ENCODE results near the gene ZNF511. TPM values are rescaled to one million over a fixed set of nuclear protein-coding genes. Genes with fewer than 3 reads are reported as not detected.

ZNF511 gene
- total and polyA plus RNA-seq, 4 donors = 13.7 to 31.8 (median 24.2) TPM

- Histone ChIP-seq H3K4me3 (ENCODE audit: low read depth in 1 of 3, low read length in 3 of 3) (no peak overlapping the region), H3K9me3 (ENCODE audit: control insufficient read depth in 4 of 4, low read length in 3 of 4) (no peaks in the 10 kb centered on the region), H3K36me3 (ENCODE audit: control insufficient read depth in 4 of 4, insufficient read depth in 3 of 4, low read depth in 1 of 4, low read length in 3 of 4) (no peaks in the 10 kb centered on the region), H3K27ac (ENCODE audit: low read depth in 1 of 2, low read length in 2 of 2) (no peak overlapping the region), H3K4me1 (ENCODE audit: control insufficient read depth in 4 of 4, insufficient read depth in 4 of 4, low read length in 3 of 4) (peaks cover 0 to 16% (median 8%) of the 10 kb centered on the region in 4 donors), H3K27me3 (ENCODE audit: control insufficient read depth in 4 of 4, insufficient read depth in 4 of 4, low read length in 3 of 4) (peaks cover 0 to 14% (median 8%) of the 10 kb centered on the region in 4 donors), H3K9ac (ENCODE audit: low read depth in 1 of 2, low read length in 2 of 2) (no peak overlapping the region)
- 86% methylated on average over 3 of the region's 3 CpGs for WGBS
- TF ChIP-seq NR2F2 (IDR thresholded peaks at IDR 0.05) = no peak
- TF ChIP-seq JUND (IDR thresholded peaks at IDR 0.05) = no peak
- TF ChIP-seq, protein P1, sequence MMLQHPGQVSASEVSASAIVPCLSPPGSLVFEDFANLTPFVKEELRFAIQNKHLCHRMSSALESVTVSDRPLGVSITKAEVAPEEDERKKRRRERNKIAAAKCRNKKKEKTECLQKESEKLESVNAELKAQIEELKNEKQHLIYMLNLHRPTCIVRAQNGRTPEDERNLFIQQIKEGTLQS (IDR thresholded peaks at IDR 0.05) = no peak
- TF ChIP-seq HNF4G (IDR thresholded peaks at IDR 0.05) = no peak
- TF ChIP-seq FOXA2 (IDR thresholded peaks at IDR 0.05) = no peak
- no peak for TF ChIP-seq TAF1 (conservative IDR thresholded peaks at IDR 0.05)
- no peak for TF ChIP-seq RXRA (IDR thresholded peaks at IDR 0.05)
- TF ChIP-seq, protein P2, sequence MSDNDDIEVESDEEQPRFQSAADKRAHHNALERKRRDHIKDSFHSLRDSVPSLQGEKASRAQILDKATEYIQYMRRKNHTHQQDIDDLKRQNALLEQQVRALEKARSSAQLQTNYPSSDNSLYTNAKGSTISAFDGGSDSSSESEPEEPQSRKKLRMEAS (IDR thresholded peaks at IDR 0.05) = no peak
- no peak for TF ChIP-seq REST (IDR thresholded peaks at IDR 0.05)
- TF ChIP-seq YY1 (IDR thresholded peaks at IDR 0.05) = no peak
- TF ChIP-seq SP1 (IDR thresholded peaks at IDR 0.05) = no peak
- DNase-seq (ENCODE audit: low spot score) = no peak
These were observed 28.6 kb downstream of the ZNF511 start for GRCh38 chr10:133337370-133337725.

DNA sequence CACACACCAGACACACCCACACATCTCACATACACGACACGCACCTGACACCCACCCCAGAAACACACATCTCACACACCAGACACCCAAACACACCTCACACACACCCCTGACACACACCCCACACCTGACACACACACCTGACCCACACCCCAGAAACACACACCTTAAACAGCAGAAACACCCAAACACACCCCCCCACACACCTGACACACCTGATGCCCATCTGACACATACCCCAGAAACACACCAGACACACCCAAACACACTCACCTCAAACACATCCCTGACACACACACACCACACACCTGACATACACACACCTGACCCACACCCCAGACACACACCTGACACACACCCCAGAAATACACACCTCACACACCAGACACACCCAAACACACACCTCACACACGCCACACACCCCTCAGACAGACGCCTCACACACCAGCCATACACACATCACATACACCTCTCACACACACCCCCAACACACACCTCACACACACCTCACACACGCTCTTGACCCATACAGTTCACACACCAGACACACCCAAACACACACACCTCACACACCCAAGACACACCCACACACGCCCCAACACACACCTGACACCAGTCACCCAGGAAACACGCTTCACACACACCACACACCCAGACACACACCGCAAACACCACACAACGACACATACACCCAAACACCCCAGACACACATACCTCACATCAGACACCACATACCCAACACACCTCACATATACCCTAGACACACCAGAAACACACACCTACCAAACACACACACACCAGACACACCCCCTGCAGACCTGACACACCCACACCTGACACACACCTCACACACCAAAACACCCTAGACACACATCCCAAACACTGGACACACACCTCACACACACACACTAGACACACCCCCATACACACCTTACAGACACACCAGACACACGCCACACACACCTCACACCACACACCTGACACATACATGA is 29.7 kb downstream of the ZNF511 start:
- no peak for DNase-seq (ENCODE audit: low spot score)
- TF ChIP-seq RAD21 (IDR thresholded peaks at IDR 0.05) (no peak), GABPA (IDR thresholded peaks at IDR 0.05 in 1 of 2, conservative IDR thresholded peaks at IDR 0.05 in 1 of 2) (no peak), NR2F2 (IDR thresholded peaks at IDR 0.05) (no peak), ZBTB33 (IDR thresholded peaks at IDR 0.05) (no peak), RXRA (IDR thresholded peaks at IDR 0.05) (no peak), HNF4G (IDR thresholded peaks at IDR 0.05) (no peak), SP1 (IDR thresholded peaks at IDR 0.05) (no peak), JUND (IDR thresholded peaks at IDR 0.05) (no peak), EGR1 (IDR thresholded peaks at IDR 0.05; ENCODE audit: low read depth in 2 of 2) (no peak), REST (IDR thresholded peaks at IDR 0.05) (no peak), YY1 (IDR thresholded peaks at IDR 0.05) (no peak), HNF4A (conservative IDR thresholded peaks at IDR 0.05) (no peak)
- TF ChIP-seq, protein P3, sequence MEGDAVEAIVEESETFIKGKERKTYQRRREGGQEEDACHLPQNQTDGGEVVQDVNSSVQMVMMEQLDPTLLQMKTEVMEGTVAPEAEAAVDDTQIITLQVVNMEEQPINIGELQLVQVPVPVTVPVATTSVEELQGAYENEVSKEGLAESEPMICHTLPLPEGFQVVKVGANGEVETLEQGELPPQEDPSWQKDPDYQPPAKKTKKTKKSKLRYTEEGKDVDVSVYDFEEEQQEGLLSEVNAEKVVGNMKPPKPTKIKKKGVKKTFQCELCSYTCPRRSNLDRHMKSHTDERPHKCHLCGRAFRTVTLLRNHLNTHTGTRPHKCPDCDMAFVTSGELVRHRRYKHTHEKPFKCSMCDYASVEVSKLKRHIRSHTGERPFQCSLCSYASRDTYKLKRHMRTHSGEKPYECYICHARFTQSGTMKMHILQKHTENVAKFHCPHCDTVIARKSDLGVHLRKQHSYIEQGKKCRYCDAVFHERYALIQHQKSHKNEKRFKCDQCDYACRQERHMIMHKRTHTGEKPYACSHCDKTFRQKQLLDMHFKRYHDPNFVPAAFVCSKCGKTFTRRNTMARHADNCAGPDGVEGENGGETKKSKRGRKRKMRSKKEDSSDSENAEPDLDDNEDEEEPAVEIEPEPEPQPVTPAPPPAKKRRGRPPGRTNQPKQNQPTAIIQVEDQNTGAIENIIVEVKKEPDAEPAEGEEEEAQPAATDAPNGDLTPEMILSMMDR (IDR thresholded peaks at IDR 0.05; ENCODE audit: low read depth, low read length, missing input control) = no peak
- TF ChIP-seq, protein P1 (IDR thresholded peaks at IDR 0.05) = no peak
- TF ChIP-seq, protein P2 (IDR thresholded peaks at IDR 0.05) = no peak
- 86% methylated on average over 10 of the region's 10 CpGs for WGBS
- Histone ChIP-seq H3K9ac (ENCODE audit: low read depth in 1 of 2, low read length in 2 of 2) (no peak overlapping the region), H3K4me3 (ENCODE audit: low read depth in 1 of 3, low read length in 3 of 3) (no peak overlapping the region), H3K27me3 (ENCODE audit: control insufficient read depth in 4 of 4, insufficient read depth in 4 of 4, low read length in 3 of 4) (peaks cover 0 to 14% (median 8%) of the 10 kb centered on the region in 4 donors), H3K36me3 (ENCODE audit: control insufficient read depth in 4 of 4, insufficient read depth in 3 of 4, low read depth in 1 of 4, low read length in 3 of 4) (no peaks in the 10 kb centered on the region), H3K9me3 (ENCODE audit: control insufficient read depth in 4 of 4, low read length in 3 of 4) (no peaks in the 10 kb centered on the region), H3K27ac (ENCODE audit: low read depth in 1 of 2, low read length in 2 of 2) (no peak overlapping the region), H3K4me1 (ENCODE audit: control insufficient read depth in 4 of 4, insufficient read depth in 4 of 4, low read length in 3 of 4) (peaks cover 0 to 16% (median 12%) of the 10 kb centered on the region in 4 donors)
